Muscle of back (tissue), 11 donors: Measurements from ENCODE around the gene GNAT2. TPM values are rescaled to one million over a fixed set of nuclear protein-coding genes. Genes with fewer than 3 reads are reported as not detected.
A peak's percentile ranks its signal among the peaks of the same experiment; 100 is the strongest.

Experiments
- DNase-seq, 3 donors: peaks; one replicate each; pipeline versions ENCODE4 v3.0.0 to v3.0.0-alpha.2; 2013
- polyA plus RNA-seq, 10 donors: library from polyadenylated mRNA; unstranded; fragments of 120-200 nt; gene quantifications; one replicate each; pipeline ENCODE4 v1.2.1, GENCODE V29; 2013; ENCODE audit not compliant: insufficient read length in 10 of 10

The GNAT2 gene
- polyA plus RNA-seq, 10 donors: 0.19 TPM; not detected in 9

DNA sequence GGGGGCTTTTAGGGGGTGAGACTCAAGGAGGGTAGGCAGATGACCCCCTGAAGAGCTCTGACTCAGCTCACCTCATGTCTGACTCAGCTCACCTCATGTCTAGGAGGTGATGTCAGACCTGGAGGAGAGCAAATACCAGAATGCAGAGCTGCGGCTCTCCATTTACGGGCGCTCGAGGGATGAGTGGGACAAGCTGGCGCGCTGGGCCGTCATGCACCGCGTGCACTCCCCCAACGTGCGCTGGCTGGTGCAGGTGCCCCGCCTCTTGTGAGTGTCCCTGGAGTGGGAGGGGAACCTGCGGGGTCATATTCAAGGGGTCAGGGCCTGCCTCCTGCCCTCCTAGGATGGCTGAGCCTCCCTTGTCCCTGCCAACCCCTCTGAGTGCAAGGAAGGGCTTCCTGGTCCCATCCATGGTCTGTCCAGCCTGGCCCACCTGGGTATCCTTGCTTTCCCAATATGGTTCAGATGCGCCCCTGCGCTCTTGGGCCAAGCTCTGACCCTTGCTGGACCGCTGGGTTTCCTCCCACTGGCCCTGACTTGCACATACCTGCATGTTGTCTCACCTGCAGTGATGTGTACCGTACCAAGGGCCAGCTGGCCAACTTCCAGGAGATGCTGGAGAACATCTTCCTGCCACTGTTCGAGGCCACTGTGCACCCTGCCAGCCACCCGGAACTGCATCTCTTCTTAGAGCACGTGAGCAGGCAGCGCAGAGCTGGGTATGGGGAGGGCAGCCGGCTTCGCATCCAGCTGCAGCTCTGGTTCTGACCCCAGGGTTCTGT is 9.3 kb upstream of the GNAT2 start:
- DNase-seq: peak in 1 of 3 donors; percentile 1

- no peak for DNase-seq
These were observed 8.4 kb upstream of the GNAT2 start for GRCh38 chr1:109627692-109628399.

- no peak for DNase-seq
These were observed 7.4 kb upstream of the GNAT2 start for GRCh38 chr1:109626682-109627408.

DNA sequence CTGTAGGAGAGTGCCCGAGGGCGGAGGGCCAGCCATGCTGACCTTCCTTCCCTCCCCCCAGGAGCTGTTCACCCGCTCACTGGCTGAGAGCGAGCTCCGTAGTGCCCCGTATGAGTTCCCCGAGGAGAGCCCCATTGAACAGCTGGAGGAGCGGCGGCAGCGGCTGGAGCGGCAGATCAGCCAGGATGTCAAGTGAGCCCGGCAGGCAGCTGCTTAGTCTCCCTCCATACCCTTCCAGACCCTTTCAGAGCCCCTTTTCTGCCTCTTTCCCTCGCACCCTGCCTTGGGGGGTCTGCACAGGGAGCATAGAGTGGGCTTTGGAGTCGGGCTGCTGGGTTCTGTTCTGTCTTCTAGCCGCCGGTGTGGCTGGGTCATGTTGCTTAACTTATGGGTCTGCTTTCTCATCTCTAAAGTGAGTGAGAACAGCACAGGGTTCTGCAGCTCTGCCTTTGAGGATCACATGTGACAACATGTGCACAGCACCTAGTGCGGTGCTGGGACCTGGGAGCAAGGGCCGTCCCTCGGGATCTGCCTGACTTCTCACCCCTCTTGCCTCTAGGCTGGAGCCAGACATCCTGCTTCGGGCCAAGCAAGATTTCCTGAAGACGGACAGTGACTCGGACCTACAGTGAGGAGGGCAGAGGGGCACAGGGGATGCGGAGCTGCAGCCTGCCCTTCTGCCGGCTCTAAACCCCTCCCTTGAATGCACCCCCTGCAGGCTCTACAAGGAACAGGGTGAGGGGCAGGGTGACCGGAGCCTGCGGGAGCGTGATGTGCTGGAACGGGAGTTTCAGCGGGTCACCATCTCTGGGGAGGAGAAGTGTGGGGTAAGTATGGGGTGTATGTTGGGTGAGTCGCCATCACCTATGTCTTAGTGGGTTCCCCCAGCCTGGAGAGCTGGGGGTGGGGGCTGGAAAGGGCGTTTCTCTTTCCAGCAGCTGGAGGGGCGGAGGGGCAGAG is 6.5 kb upstream of the GNAT2 start:
- peak in 1 of 3 donors; percentile 66 for DNase-seq

DNA sequence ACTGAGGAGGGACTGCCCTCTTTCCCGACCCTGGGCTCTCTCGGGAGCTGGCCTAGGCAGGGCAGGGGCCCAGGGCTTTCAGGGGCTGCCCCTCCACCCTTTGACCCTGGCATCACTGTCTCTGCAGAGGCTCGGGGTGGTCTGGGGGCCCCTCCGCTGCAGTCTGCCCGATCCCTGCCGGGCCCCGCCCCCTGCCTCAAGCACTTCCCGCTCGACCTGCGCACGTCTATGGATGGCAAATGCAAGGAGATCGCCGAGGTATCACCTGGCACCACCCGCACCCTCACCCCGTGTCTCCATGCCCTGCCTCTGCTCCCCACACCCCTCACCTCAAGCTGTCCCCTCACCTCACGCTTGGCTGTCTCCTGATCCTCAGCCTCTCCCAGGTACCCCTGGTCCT is 5.8 kb upstream of the GNAT2 start:
- DNase-seq: no peak

GRCh38 chr1:109624201-109625010 is 5.0 kb upstream of the GNAT2 start:
- peak in 1 of 3 donors; percentile 35 for DNase-seq

- peak in 1 of 3 donors; percentile 41 for DNase-seq
These were observed 4.3 kb upstream of the GNAT2 start for GRCh38 chr1:109623601-109624161.

- no peak for DNase-seq
These were observed 3.5 kb upstream of the GNAT2 start for GRCh38 chr1:109622895-109623294.

GRCh38 chr1:109622137-109622892 is 2.9 kb upstream of the GNAT2 start:
- DNase-seq: no peak

GRCh38 chr1:109621379-109622136 is 2.1 kb upstream of the GNAT2 start:
- DNase-seq: no peak

GRCh38 chr1:109620841-109621286 is 1.4 kb upstream of the GNAT2 start:
- peak; percentile 94 to 97 (median 95) for DNase-seq

GRCh38 chr1:109620401-109620791 is 980 bp upstream of the GNAT2 start:
- DNase-seq: peak; percentile 64 to 90 (median 72)

DNA sequence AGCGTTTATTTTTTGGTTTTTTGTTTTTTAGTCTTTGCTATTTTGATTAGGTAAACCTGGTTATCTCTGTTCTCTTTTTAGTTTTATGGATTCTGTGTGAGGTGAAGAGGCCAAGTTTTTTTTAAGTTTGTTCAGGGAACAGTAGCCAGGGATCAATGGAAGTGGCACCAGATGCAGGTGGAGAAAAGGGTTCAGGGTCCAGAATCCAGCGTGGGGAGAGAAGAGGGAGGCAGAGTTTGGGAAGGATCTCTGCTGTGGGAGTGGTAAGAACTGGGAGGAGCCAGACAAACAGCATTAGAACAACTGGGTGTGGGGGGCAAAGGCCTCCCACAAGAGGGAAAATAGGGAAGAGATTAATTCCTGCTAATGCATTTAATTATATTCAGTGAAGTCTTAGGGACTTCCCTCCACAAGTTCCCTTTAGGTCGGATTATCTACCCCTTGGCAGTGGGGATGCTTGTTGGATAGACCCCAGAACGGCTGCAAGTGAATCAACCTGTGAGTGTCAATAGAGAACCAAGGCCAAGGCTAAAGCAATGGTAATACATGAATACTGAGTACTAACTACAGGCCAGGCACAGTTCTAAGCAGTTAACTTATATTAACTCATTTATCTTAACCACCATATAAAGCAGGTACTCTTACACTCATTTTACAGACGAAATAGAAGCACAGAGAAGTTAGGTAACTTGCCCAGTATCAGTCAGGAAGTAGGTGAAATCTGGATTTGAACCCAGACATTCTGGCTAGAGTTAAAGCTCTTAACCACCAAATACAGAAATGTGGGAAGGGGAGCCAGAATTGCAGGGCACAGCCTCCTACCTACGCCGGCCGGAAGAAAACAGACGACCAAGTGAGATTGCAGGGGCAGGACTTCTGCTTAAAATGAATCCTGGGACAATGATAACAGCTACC is 498 bp downstream of the GNAT2 start:
- no peak for DNase-seq

GRCh38 chr1:109617291-109617801 is 2.1 kb downstream of the GNAT2 start:
- peak in 1 of 3 donors; percentile 70 for DNase-seq

DNA sequence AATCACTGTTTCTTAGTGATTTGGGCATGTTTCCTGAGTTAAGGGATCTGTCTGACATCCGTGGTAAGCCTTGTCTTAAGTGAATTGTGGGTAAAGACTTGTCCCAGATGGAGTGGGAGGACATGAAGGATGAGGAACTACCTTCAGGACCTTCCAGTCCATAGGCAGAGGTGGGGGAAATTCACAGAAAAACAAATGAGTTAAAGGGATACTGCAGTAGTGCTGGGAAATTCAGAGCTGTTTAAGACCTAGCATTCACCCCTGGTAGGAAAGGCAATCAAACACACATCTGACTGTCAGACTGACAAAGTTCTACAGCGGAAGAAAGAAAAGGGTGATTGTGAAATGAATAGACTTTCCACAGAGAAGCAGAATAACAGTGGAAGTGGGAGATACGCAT is 3.0 kb downstream of the GNAT2 start:
- no peak for DNase-seq

DNA sequence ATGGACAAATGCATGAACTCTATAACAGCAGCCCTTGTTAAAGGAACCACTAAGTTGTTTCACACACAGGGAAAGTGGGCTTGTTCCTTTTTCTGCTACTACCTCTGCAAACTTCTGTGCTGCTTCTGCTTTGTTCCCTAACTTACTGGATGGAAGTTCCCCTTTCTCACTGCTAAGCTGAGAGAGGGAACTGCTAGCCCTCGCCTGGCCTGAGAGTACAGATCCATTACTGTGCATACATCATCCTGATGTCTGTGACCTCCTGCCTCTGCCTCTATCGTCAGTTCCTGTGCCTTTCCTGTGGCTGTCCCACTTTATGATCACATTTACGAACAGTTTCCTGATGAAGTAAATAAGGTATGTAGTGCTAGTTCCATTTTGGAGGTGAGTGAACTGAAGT is 3.5 kb downstream of the GNAT2 start:
- DNase-seq: peak in 1 of 3 donors; percentile 51
